HG02759 (cell line): ENCODE results near the gene HDC.

Experiments used
- ATAC-seq: cut with Tn5 transposase; IDR thresholded peaks from one replicate; pipeline ENCODE4 v1.9.1; 2021; ENCODE audit warnings: mild to moderate bottlenecking, moderate library complexity; ENCODE audit not compliant: unreplicated experiment

Gene HDC

DNA sequence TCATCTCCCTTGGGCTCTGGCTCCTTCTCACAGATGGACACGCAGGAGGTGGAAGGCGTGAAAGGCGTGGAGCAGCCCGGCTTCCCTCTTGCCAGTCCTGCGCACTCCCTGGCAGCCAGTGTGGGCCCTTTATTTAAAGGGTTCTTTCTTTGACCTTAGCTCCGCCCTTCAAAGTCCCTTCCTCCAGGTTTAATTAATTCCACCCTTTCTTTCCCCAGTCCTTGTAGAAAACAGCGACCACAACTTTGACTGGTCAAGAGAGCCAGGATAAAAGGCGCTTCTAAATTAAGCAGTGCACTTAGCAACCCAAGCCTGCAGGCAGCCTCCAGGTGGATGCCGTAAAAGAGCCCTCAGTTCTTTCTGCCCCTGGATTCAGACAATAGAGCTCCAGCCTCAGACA is at the start of gene HDC:
HDC (minus strand) TSS at position 107 of the 400 bp plus-strand sequence; CDS start at position 4, 103 bp downstream.
- ATAC-seq = no peak

- ATAC-seq = no peak
Observed at GRCh38 chr15:50312636-50313035, 47.1 kb upstream of the HDC start.

DNA sequence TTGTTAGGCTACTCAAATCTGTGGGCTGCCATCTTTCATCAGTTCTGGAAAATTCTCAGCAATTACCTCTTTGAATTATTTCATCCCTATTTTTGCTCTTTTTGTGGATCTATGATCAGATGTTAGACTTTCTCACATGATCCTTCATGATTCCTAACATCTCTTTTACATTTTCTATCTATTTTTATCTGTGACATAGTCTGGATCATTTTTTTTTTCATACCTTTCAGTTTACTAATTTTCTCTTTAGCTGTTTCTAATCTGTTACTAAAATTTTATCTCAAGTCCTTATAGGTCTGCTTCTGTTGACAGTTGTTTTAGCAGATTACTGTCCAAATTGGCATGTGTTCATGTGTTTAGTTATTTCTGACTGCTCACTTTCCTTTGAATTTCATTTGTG is 42.3 kb upstream of the HDC start:
- no peak for ATAC-seq

GRCh38 chr15:50304836-50305235 is 39.3 kb upstream of the HDC start:
- ATAC-seq = no peak

DNA sequence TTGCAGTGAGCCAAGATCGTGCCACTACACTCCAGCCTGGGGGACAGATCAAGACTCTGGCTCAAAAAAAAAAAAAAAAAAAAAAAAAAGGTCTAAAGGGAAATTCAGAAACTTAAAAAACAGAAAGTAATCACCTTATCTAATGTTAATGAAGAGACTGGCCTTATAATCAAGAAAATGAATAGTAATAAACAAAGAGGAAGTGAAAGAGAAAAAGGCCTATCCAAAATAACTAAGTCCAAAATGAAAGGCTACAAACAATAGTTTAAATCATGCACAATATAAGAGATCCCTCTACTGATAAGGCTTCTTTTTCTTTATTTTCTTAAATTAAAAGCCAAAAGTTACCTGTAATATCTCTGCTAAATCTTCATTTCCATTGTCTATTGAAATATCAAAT is 37.1 kb upstream of the HDC start:
- no peak for ATAC-seq

DNA sequence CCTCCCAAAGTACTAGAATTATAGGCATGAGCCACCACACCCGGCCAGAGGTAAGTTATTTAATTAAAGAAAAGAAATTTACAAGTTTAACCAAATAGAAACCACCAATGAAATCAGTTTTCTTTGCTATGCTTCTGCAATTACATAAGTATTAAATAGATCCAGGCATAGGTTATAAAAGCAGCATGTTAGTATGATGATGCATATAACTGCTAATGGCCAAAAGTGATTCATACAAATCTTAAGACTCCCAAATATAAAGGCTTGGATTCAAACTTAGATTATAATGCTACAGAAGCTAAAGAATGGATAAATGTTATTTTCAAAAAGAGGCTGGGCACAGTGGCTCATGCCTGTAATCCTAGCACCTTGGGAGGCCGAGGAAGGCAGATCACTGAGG is 32.8 kb upstream of the HDC start:
- ATAC-seq = no peak

DNA sequence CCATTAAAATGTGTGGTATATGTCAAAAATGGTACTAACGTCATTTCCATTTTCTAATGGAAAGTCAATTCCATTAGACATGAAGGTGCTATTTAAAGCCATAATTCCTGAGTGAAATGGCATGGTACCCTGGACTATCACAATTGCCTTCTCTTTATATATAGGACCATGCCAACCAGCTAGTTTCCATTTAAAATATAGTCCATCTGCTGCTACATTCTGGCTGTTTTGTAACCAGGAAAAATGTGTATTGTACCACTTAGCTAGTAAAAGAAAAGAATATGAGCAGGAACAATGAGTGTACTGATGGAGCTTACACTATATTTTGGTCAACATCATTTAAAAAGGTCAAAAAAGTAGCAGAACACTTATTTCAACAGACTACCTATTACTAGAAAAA is 30.4 kb upstream of the HDC start:
- ATAC-seq = no peak

DNA sequence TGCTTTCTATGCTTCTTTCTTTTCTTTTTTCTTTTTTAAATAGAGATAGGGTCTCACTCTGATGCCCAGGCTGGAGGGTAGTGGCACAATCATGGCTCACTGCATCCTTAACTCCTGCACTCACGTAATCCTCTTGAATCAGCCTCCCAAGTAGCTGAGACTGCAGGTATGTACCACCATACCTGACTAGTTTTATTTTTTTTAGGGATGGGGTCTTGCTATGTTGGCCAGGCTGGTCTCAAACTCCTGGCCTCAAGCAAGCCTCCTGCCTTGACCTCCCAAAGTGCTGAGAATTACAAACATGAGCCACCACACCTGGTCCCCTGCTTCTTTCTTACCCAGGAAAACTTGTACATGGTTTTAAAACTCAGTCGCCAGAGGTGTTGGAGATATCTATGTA is 24.2 kb upstream of the HDC start:
- no peak for ATAC-seq

GRCh38 chr15:50287324-50288116 is 22.0 kb upstream of the HDC start:
- no peak for ATAC-seq

DNA sequence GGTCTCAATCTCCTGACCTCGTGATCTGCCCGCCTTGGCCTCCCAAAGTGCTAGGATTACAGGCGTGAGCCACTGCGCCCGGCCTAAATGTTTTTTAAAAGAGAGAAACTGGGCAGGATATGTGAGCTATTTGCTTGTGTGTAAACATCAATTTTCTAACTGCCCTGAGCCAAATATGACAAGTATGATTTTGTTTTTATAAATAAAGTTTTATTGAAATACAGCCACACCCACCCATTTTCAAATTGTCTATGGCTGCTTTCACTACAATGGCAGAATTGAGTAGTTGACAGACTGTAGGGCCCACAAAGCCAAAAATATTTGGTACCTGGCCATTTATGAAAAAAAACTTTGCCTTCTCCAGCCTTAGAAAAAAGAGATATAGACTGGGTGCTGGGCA is 15.9 kb upstream of the HDC start:
- ATAC-seq = no peak

DNA sequence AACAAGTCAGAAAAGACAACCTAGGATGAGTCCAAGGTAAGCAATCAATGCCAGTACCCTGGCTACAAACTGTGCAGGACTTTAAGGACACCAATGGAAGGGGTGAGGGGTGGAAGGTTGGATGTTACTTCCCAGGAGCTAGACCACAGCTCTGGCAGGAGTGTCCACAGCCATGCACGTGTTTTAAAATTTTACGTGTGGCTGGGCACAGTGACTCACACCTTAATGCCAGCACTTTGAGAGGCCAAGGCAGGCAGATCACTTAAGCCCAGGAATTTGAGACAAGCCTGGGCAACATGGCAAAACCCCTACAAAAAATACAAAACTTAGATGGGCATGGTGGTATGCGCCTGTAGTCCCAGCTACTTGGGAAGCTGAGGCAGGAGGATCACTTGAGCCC is 14.7 kb upstream of the HDC start:
- ATAC-seq = no peak

DNA sequence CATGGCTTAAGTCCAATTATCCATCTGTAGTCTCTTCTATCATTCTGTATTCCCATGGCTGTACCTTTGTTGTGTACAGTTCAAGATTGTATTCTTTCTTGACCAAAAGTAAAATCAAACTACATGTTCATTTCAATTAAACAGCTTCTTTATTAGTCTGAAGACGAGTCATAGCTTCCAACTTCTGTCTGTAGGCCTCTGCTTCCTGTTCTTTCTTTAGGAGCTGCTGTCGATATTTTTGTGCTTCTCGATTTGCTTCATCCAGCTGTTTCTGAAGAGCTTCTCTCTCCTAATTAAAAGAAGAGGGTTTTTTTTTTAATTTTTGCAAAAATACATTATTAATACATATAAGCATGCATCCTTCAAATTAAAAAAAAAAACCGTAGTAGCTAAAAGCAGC is 13.0 kb upstream of the HDC start:
- no peak for ATAC-seq

GRCh38 chr15:50277370-50277769 is 11.8 kb upstream of the HDC start:
- ATAC-seq = no peak

DNA sequence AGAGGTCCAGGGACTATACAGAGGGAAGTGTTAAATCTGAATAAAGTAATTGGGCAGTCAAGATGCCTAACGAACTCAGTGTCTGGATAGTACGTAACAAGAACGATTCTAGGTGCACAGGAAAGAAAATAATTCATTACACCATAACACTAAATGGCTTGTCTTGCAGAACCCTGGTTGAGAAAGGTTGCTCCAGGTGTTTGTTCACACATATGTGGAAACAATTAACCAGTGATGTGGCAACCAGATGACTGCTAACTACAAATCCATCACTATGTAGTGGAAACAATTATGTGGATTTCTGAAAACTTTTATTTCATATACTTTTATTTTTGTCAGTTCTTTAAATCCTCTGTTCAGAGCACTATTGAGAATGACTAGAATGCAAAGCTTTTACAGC is 10.4 kb upstream of the HDC start:
- no peak for ATAC-seq

GRCh38 chr15:50275091-50275490 is 9.6 kb upstream of the HDC start:
- no peak for ATAC-seq

DNA sequence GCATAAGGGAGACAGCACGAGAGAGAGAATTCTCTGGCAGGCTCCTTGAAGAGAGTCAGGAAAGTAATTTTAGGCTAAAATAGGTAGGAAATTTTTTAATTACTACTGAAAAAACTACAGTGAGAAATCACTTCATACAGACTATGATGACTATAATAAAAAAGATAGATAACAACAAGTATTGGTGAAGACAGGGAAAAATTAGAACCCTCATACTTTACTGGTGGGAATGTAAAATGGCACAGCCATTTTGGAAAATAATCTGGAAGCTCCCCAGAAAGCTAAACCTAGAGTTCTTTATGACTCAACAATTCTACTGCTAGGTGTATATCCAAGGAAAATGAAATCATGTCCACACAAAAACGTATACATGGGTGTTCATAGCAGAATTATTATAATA is 2.1 kb upstream of the HDC start:
- ATAC-seq = no peak

GRCh38 chr15:50262533-50262932 is 3.0 kb downstream of the HDC start:
- ATAC-seq = no peak

GRCh38 chr15:50261981-50262380 is 3.5 kb downstream of the HDC start:
- ATAC-seq = no peak

DNA sequence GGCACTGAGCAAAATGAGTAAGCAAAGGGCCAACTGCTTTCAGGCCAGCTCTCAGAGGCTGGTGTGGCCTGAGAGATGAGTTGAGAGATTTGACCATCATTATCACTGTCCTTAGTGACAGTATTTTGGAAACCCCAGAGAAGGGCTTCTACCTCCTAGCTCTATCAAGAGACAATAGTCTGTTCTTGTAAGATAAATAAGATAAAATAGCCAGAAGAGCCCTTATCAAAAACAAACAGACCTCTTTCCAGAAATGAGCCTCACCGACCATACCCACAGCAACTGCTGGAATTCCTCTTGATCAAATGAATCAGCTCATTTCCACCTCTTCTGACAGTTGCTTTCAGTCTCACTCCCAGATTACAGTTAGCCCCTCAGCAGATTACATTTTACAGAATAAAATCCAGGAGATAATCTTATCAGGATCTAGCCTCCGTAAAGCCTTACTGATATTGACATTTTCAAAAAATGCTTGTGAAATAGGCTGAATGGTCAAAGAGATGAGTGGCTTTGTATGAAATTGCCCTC is 4.5 kb downstream of the HDC start:
- ATAC-seq = peak; percentile 62

GRCh38 chr15:50259276-50259675 is 6.2 kb downstream of the HDC start:
- no peak for ATAC-seq

DNA sequence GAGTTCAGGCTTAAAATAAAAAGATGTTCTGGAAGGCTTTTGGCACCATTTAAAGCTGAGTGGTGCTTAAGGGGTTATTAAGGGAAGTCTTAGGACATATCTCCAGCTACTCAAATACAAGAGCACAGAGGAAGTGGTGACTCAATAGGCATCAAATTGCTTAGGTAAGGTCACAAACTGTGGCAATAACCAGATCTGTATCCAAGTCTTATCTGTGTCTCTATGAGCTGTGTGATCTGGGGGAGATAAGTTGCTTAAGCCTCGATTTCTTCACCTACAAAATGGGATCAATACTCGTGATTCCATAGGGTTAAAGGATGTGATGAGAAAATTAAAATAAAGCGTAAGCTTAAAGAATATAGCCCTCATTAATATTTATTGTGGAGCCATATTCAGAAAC is 7.6 kb downstream of the HDC start:
- ATAC-seq = no peak

DNA sequence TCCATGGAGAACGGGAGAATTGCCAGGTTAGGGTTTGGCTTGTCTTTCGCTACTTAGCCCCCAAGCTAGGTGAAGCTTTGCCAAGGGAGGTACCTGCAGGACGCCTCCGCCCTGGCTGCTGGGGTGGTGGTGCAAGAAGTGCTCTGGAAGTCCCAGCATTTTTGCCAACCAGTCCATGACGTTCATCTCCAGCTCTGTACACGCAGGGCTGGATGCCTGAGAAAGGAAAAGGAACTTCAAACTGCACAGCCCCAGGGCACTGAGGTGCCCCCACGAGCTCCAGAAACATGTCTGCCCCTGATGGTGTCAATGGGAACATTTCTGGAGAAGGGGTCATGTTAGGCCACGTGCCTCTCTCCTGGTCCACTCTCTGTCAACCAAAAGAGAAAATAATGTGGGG is 8.2 kb downstream of the HDC start:
- no peak for ATAC-seq
